HEK293 (cell line): ENCODE data around the gene PCF11.
A peak's percentile ranks its signal among the peaks of the same experiment; 100 is the strongest.

ENCODE experiments used
- BCL6B ChIP-seq: fragments of 450-650 bp; formaldehyde crosslinking; IDR thresholded peaks from 2 replicates; pipeline ENCODE4 v1.5.1; 2017; ENCODE audit warnings: missing biosample characterization, missing genetic modification characterization
- GLIS2 ChIP-seq: fragments of 450-650 bp; formaldehyde crosslinking; IDR thresholded peaks from 2 replicates; pipeline ENCODE4 v1.5.1; 2016; ENCODE audit warnings: missing biosample characterization, missing genetic modification characterization
- OSR2 ChIP-seq: fragments of 450-650 bp; formaldehyde crosslinking; IDR thresholded peaks from 2 replicates; pipeline ENCODE4 v1.5.1; 2016; ENCODE audit warnings: missing biosample characterization, missing genetic modification characterization
- PBX3 ChIP-seq: sonication (generic); formaldehyde crosslinking; IDR thresholded peaks from 2 replicates; pipeline ENCODE4 v1.8.1; 2022; ENCODE audit warnings: mild to moderate bottlenecking, moderate library complexity, missing genetic modification reagents
- PRDM1 ChIP-seq: fragments of 450-650 bp; formaldehyde crosslinking; IDR thresholded peaks from 2 replicates; pipeline ENCODE4; 2016; ENCODE audit warnings: missing biosample characterization, missing genetic modification characterization
- ZBTB17 ChIP-seq: fragments of 450-650 bp; formaldehyde crosslinking; IDR thresholded peaks from 2 replicates; pipeline ENCODE4 v1.5.1; 2016; ENCODE audit warnings: missing biosample characterization, missing genetic modification characterization
- ZBTB26 ChIP-seq: fragments of 450-650 bp; formaldehyde crosslinking; optimal IDR thresholded peaks from 2 replicates; pipeline ENCODE3; 2016; ENCODE audit warnings: missing biosample characterization, mild to moderate bottlenecking, missing genetic modification characterization
- ZEB2 ChIP-seq: fragments of 450-650 bp; formaldehyde crosslinking; IDR thresholded peaks from 2 replicates; pipeline ENCODE4 v1.5.1; 2016; ENCODE audit warnings: missing biosample characterization, missing genetic modification characterization
- ZFP69B ChIP-seq: fragments of 450-650 bp; formaldehyde crosslinking; IDR thresholded peaks from 2 replicates; pipeline ENCODE4 v1.5.1; 2016; ENCODE audit warnings: missing biosample characterization, missing genetic modification characterization
- ZNF16 ChIP-seq: fragments of 450-650 bp; formaldehyde crosslinking; IDR thresholded peaks from 2 replicates; pipeline ENCODE4 v1.5.1; 2016; ENCODE audit warnings: low read depth, missing biosample characterization, missing genetic modification characterization
- ZNF175 ChIP-seq: fragments of 450-650 bp; formaldehyde crosslinking; IDR thresholded peaks from 2 replicates; pipeline ENCODE4 v1.5.1; 2016; ENCODE audit warnings: missing biosample characterization, missing genetic modification characterization
- ZNF2 ChIP-seq: fragments of 450-650 bp; formaldehyde crosslinking; IDR thresholded peaks from 2 replicates; pipeline ENCODE4 v1.5.1; 2016; ENCODE audit warnings: missing biosample characterization, missing genetic modification characterization
- ZNF211 ChIP-seq: fragments of 450-650 bp; formaldehyde crosslinking; IDR thresholded peaks from 2 replicates; pipeline ENCODE4 v1.5.1; 2016; ENCODE audit warnings: low read depth, missing biosample characterization, missing genetic modification characterization
- ZNF221 ChIP-seq: fragments of 450-650 bp; formaldehyde crosslinking; IDR thresholded peaks from 2 replicates; pipeline ENCODE4 v1.5.1; 2017; ENCODE audit warnings: missing biosample characterization, missing genetic modification characterization, borderline replicate concordance
- ZNF223 ChIP-seq: fragments of 450-650 bp; formaldehyde crosslinking; IDR thresholded peaks from 2 replicates; pipeline ENCODE4 v1.5.1; 2016; ENCODE audit warnings: missing biosample characterization, missing genetic modification characterization
- ZNF23 ChIP-seq: fragments of 450-650 bp; formaldehyde crosslinking; IDR thresholded peaks from 2 replicates; pipeline ENCODE4 v1.5.1; 2016; ENCODE audit warnings: missing biosample characterization, missing genetic modification characterization, borderline replicate concordance
- ZNF274 ChIP-seq, 2 experiments: fragments of 200-500 bp in 1 of 2; fragments of 450-650 bp in 1 of 2; sonication (Bioruptor generic) in 1 of 2; formaldehyde crosslinking in 1 of 2; IDR thresholded peaks; 2 replicates each; pipeline versions ENCODE4 v1.5.1 to v1.6.1; 2014 to 2016; ENCODE audit warnings: borderline replicate concordance in 1 of 2, inconsistent platforms in 1 of 2, low read length in 1 of 2, missing biosample characterization in 1 of 2, missing genetic modification characterization in 1 of 2
- ZNF341 ChIP-seq: fragments of 450-650 bp; formaldehyde crosslinking; IDR thresholded peaks from 2 replicates; pipeline ENCODE4; 2016; ENCODE audit warnings: low read depth, missing biosample characterization, missing genetic modification characterization
- ZNF433 ChIP-seq: fragments of 450-650 bp; formaldehyde crosslinking; IDR thresholded peaks from 2 replicates; pipeline ENCODE4 v1.5.1; 2016; ENCODE audit warnings: missing biosample characterization, missing genetic modification characterization, low read depth
- ZNF501 ChIP-seq: fragments of 450-650 bp; formaldehyde crosslinking; IDR thresholded peaks from 2 replicates; pipeline ENCODE4 v1.5.1; 2016; ENCODE audit warnings: missing biosample characterization, missing genetic modification characterization
- ZNF513 ChIP-seq: fragments of 450-650 bp; IDR thresholded peaks from 2 replicates; pipeline ENCODE4 v1.5.1; 2018; ENCODE audit warnings: missing biosample characterization, missing genetic modification characterization
- ZNF585B ChIP-seq: fragments of 450-650 bp; formaldehyde crosslinking; IDR thresholded peaks from 2 replicates; pipeline ENCODE4 v1.5.1; 2016; ENCODE audit warnings: missing biosample characterization, missing genetic modification characterization
- ZNF623 ChIP-seq: fragments of 450-650 bp; formaldehyde crosslinking; IDR thresholded peaks from 2 replicates; pipeline ENCODE4 v1.5.1; 2016; ENCODE audit warnings: missing biosample characterization, missing genetic modification characterization
- ZNF704 ChIP-seq: fragments of 450-650 bp; formaldehyde crosslinking; IDR thresholded peaks from 2 replicates; pipeline ENCODE4 v1.5.1; 2016; ENCODE audit warnings: missing biosample characterization, missing genetic modification characterization
- ZNF76 ChIP-seq: fragments of 450-650 bp; formaldehyde crosslinking; IDR thresholded peaks from 2 replicates; pipeline ENCODE4; 2016; ENCODE audit warnings: low read depth, missing biosample characterization, missing genetic modification characterization, borderline replicate concordance
- ZNF768 ChIP-seq: fragments of 450-650 bp; formaldehyde crosslinking; IDR thresholded peaks from 2 replicates; pipeline ENCODE4 v1.5.1; 2018; ENCODE audit warnings: missing biosample characterization, mild to moderate bottlenecking, missing genetic modification characterization
- ZNF777 ChIP-seq: fragments of 450-650 bp; formaldehyde crosslinking; IDR thresholded peaks from 2 replicates; pipeline ENCODE4 v1.5.1; 2017; ENCODE audit warnings: missing biosample characterization, missing genetic modification characterization, borderline replicate concordance
- ZNF837 ChIP-seq: fragments of 450-650 bp; formaldehyde crosslinking; IDR thresholded peaks from 2 replicates; pipeline ENCODE4 v1.5.1; 2016; ENCODE audit warnings: missing biosample characterization, missing genetic modification characterization
- ZSCAN16 ChIP-seq: fragments of 450-650 bp; formaldehyde crosslinking; IDR thresholded peaks from 2 replicates; pipeline ENCODE4 v1.5.1; 2016; ENCODE audit warnings: missing biosample characterization, missing genetic modification characterization
- ZSCAN30 ChIP-seq: fragments of 450-650 bp; IDR thresholded peaks from 2 replicates; pipeline ENCODE4 v1.5.1; 2018; ENCODE audit warnings: missing biosample characterization, mild to moderate bottlenecking, missing genetic modification characterization, moderate library complexity
- ZSCAN5A ChIP-seq: fragments of 450-650 bp; formaldehyde crosslinking; IDR thresholded peaks from 2 replicates; pipeline ENCODE4 v1.5.1; 2016; ENCODE audit warnings: missing biosample characterization, missing genetic modification characterization

PCF11 gene

GRCh38 chr11:83194281-83195142 lies 37.6 kb downstream of the PCF11 start (continued):
- TF ChIP-seq ZBTB26 (peak; percentile 8), ZNF274 (IDR thresholded peaks at IDR 0.05; ENCODE audit: low read length) (no peak), ZNF274 (tag by site-specific recombination; IDR thresholded peaks at IDR 0.05; ENCODE audit: borderline replicate concordance) (no peak), ZSCAN5A (tag by site-specific recombination) (no peak), ZSCAN16 (no peak), OSR2 (0 out of 2 replicates have a peak, but pooled peaks have one; percentile 29), PBX3 (CRISPR knock-in tag) (no peak), ZNF221 (tag by site-specific recombination) (no peak), ZNF513 (tag by site-specific recombination) (peak; percentile 66), BCL6B (tag by site-specific recombination) (no peak), ZNF76 (tag by site-specific recombination) (peak; percentile 60; the same call in 1 of the 2 replicates), ZNF23 (tag by site-specific recombination) (no peak), ZNF777 (tag by site-specific recombination) (no peak), ZBTB17 (tag by site-specific recombination) (0 out of 2 replicates have a peak, but pooled peaks have one; percentile 25), GLIS2 (peak; percentile 46), ZNF341 (tag by site-specific recombination) (peak; percentile 87), ZNF16 (tag by site-specific recombination) (no peak), ZNF623 (tag by site-specific recombination) (no peak), ZNF768 (tag by site-specific recombination) (no peak), PRDM1 (tag by site-specific recombination) (peak; percentile 89), ZNF211 (tag by site-specific recombination) (no peak), ZEB2 (tag by site-specific recombination) (0 out of 2 replicates have a peak, but pooled peaks have one; percentile 21), ZNF501 (tag by site-specific recombination) (peak; percentile 27; the same call in 1 of the 2 replicates), ZNF223 (tag by site-specific recombination) (no peak), ZFP69B (tag by site-specific recombination) (peak; percentile 87), ZNF704 (tag by site-specific recombination) (no peak), ZSCAN30 (0 out of 2 replicates have a peak, but pooled peaks have one; percentile 16), ZNF175 (no peak), ZNF585B (tag by site-specific recombination) (no peak), ZNF2 (tag by site-specific recombination) (0 out of 2 replicates have a peak, but pooled peaks have one; percentile 15), ZNF433 (tag by site-specific recombination) (no peak), ZNF837 (tag by site-specific recombination) (no peak)
